GM12878 (cell line): Measurements from ENCODE around the gene HACE1.

ENCODE experiments used
- CTCF ChIP-seq, 3 experiments: IDR thresholded peaks in 2 of 3; conservative IDR thresholded peaks in 1 of 3; 2 replicates each; pipeline ENCODE4 v1.5.1; 2011; ENCODE audit warnings: low read depth in 3 of 3, low read length in 3 of 3, mild to moderate bottlenecking in 3 of 3, control low read depth in 2 of 3, moderate library complexity in 2 of 3, inconsistent platforms in 1 of 3, mixed read lengths in 1 of 3; ENCODE audit not compliant: control insufficient read depth in 2 of 3, insufficient read depth in 1 of 3; ENCODE audit errors: extremely low read depth in 1 of 3
- JUNB ChIP-seq: IDR thresholded peaks from 2 replicates; pipeline ENCODE4 v1.6.1; 2016; ENCODE audit warnings: antibody characterized with exemption, mild to moderate bottlenecking

GRCh38 chr6:104679971-104680370 is 179.7 kb downstream of the HACE1 start:
- no peak for TF ChIP-seq CTCF (IDR thresholded peaks at IDR 0.05 in 2 of 3, conservative IDR thresholded peaks at IDR 0.05 in 1 of 3; ENCODE audit: control insufficient read depth in 2 of 3, extremely low read depth in 1 of 3, insufficient read depth in 1 of 3, low read depth in 3 of 3, low read length in 3 of 3)
- no peak for TF ChIP-seq JUNB
